A549 (cell line): ENCODE data around the gene PCDH9.

Source experiments
- CEBPB ChIP-seq, 2 experiments: fragments of >200 bp in 1 of 2; sonication (Bioruptor Twin) in 1 of 2; formaldehyde crosslinking in 1 of 2; IDR thresholded peaks; 2 replicates each; pipeline ENCODE4 v1.6.1; 2012 to 2016
- CHD2 ChIP-seq: fragments of 150-350 bp; IDR thresholded peaks from 2 replicates; pipeline ENCODE4 v1.6.1; 2014; ENCODE audit warnings: low read length; ENCODE audit not compliant: partially characterized antibody
- CTCF ChIP-seq: fragments of >200 bp; sonication (Bioruptor Twin); formaldehyde crosslinking; IDR thresholded peaks from 3 replicates; pipeline ENCODE4 v1.5.1; 2016
- EHMT2 ChIP-seq: fragments of 200-600 bp; sonication (generic); IDR thresholded peaks from 2 replicates; pipeline ENCODE4 v1.6.1; 2016; ENCODE audit warnings: antibody characterized with exemption, low read depth, mild to moderate bottlenecking, moderate library complexity
- POLR2A ChIP-seq: IDR thresholded peaks from 2 replicates; pipeline ENCODE4 v1.6.1; 2012; ENCODE audit warnings: mild to moderate bottlenecking, low read length
- POLR2AphosphoS2 ChIP-seq: conservative IDR thresholded peaks from 2 replicates; pipeline ENCODE4 v1.6.1; 2012; ENCODE audit warnings: low read length, improper control_type of control experiment, inconsistent platforms
- RARB ChIP-seq: fragments of 250-450 bp; sonication (Bioruptor Pico); IDR thresholded peaks from 2 replicates; pipeline ENCODE4 v1.8.0; 2021; ENCODE audit warnings: mild to moderate bottlenecking, moderate library complexity
- REST ChIP-seq: fragments of 200-600 bp; sonication (generic); IDR thresholded peaks from 2 replicates; pipeline ENCODE4 v1.6.1; 2016; ENCODE audit warnings: antibody characterized with exemption, mild to moderate bottlenecking, moderate library complexity
- SREBF2 ChIP-seq: fragments of 450-650 bp; IDR thresholded peaks from 2 replicates; pipeline ENCODE4 v1.6.1; 2014; ENCODE audit warnings: mild to moderate bottlenecking, moderate library complexity

- TF ChIP-seq REST = no peak
- no peak for TF ChIP-seq CTCF
- TF ChIP-seq POLR2A = no peak
- no peak for TF ChIP-seq SREBF2
- TF ChIP-seq EHMT2 = no peak
- no peak for TF ChIP-seq CHD2
- TF ChIP-seq POLR2AphosphoS2 = no peak
- no peak for TF ChIP-seq RARB
- TF ChIP-seq CEBPB (IDR thresholded peaks at IDR 0.05) = no peak
These were observed 82.6 kb downstream of the PCDH9 start for GRCh38 chr13:67147342-67148133.
